Ovary (tissue), 10 donors: ENCODE measurements around the gene RABEPK. TPM values are rescaled to one million over a fixed set of nuclear protein-coding genes. Genes with fewer than 3 reads are reported as not detected.
A peak's percentile ranks its signal among the peaks of the same experiment; 100 is the strongest.

Source experiments
- DNase-seq, 5 donors: peaks; one replicate each; pipeline ENCODE4 v3.0.0-alpha.2; 2019 to 2020
- H3K27ac ChIP-seq, 2 donors: fragments of 200-600 bp; one replicate each; pipeline versions ENCODE4 v1.5.1 to v1.8.0; 2019 to 2022
- H3K27me3 ChIP-seq: fragments of 200-600 bp; one replicate; pipeline ENCODE4 v1.8.0; 2022
- H3K36me3 ChIP-seq: fragments of 200-600 bp; sonication (generic); one replicate; pipeline ENCODE4 v1.5.1; 2019
- H3K4me1 ChIP-seq: one replicate; pipeline ENCODE4 v1.8.1; 2013; ENCODE audit warnings: mild to moderate bottlenecking, moderate library complexity; ENCODE audit not compliant: insufficient read depth
- H3K4me3 ChIP-seq: fragments of 200-600 bp; sonication (generic); one replicate; pipeline ENCODE4 v1.5.1; 2017
- H3K9me3 ChIP-seq, 2 donors: fragments of 200-600 bp in 1 of 2; sonication (generic) in 1 of 2; one replicate each; pipeline versions ENCODE4 v1.5.1 to v1.8.1; 2013 to 2019; ENCODE audit warnings: mild to moderate bottlenecking in 1 of 2, moderate library complexity in 1 of 2
- CTCF ChIP-seq, 3 donors: fragments of 450-650 bp in 2 of 3; fragments of 200-600 bp in 1 of 3; IDR thresholded peaks; one replicate each; pipeline versions ENCODE4 v1.5.1 to v1.8.0; 2016 to 2022; ENCODE audit warnings: antibody characterized with exemption in 3 of 3, mild to moderate bottlenecking in 1 of 3
- EP300 ChIP-seq: sonication (generic); formaldehyde crosslinking; IDR thresholded peaks from one replicate; pipeline ENCODE4 v1.6.1; 2017; ENCODE audit warnings: antibody characterized with exemption
- POLR2A ChIP-seq: fragments of 450-650 bp; IDR thresholded peaks from one replicate; pipeline ENCODE4 v1.6.1; 2017; ENCODE audit warnings: antibody characterized with exemption, mild to moderate bottlenecking, moderate library complexity
- WGBS, 3 donors: extraction: QIAGEN DNeasy Blood & Tissue Kit in 1 of 3; methylation state at CpG; one replicate each; pipeline versions ENCODE4 v1.1.5 to v1.1.7; 2013 to 2017; 5-methylcytosine and 5-hydroxymethylcytosine counted together
- intact Hi-C, 4 donors: fragments of 100-400 bp; cut with DNase I; formaldehyde crosslinking; loops; one replicate each; pipeline versions ENCODE4 v1.11.0 to v1.15.1; 2022 to 2023
- long read RNA-seq, 3 donors: library from polyadenylated mRNA in 2 of 3; unstranded in 2 of 3; transcript quantifications; one replicate each; pipeline ENCODE4 v2.0.0 and lab custom pipeline, GENCODE V29; 2021 to 2026
- polyA plus RNA-seq, 2 donors: library from polyadenylated mRNA; stranded (reverse); fragments of 200-250 nt in 1 of 2; fragments of 350-450 nt in 1 of 2; fragmentation: Illumina TruSeq in 1 of 2; extraction: RNeasy Lipid Tissue Mini Kit (QIAGEN cat#74804) in 1 of 2; gene quantifications; one replicate each; pipeline ENCODE4 v1.2.3, GENCODE V29; 2013 to 2014
- total RNA-seq, 7 donors: library from RNA; depleted of rRNA in 2 of 7; stranded (reverse); fragments of >200 nt in 2 of 7; fragmentation: NEBNext Ultra II Directional in 3 of 7; extraction: Animal tissue kit (Norgen Biotek cat#: 25700) in 3 of 7; gene quantifications; one replicate each; pipeline versions ENCODE4 v1.1.0 to v1.2.4, GENCODE V29; 2016 to 2023
- donor health status: DM: no; HTN: no; CAD: no; lungs with moderate emphysema.
- donor health status: DM: no; HTN: no; CAD: no.
- donor health status: Bipolar disorder and iron deficiency.
- donor health status: DM: yes; HTN: yes; CAD: no.
- donor health status: DM: no; HTN: no; CAD: no.
- donor health status: DM: yes; HTN: yes; CAD: no.

RABEPK gene
- 10 to 100 TPM in 4 of 7 donors, 1 to 10 TPM in 3; 7.7 to 24.4 (median 13.8) TPM for total RNA-seq
- 10 to 100 TPM; 15.0 to 21.3 TPM for polyA plus RNA-seq
- long read RNA-seq, donor 1, transcript RABEPK-202 (8 exons, 1,504 nt), result minor isoform, 8 of 59 reads
- long read RNA-seq, donor 1, transcript RABEPK-204 (9 exons, 1,466 nt), result major isoform, 23 of 59 reads
- long read RNA-seq, donor 1, partial matches to known transcripts, result 9 of 59 reads
- long read RNA-seq, donor 1, other reads (novel, unspliced or antisense), result 16 of 59 reads
- long read RNA-seq, donor 2, transcript RABEPK-202 (8 exons, 1,504 nt), result major isoform, 6 of 652 reads
- long read RNA-seq, donor 2, partial matches to known transcripts, result 641 of 652 reads
- long read RNA-seq, donor 2, other reads (novel, unspliced or antisense), result 0 of 652 reads
- long read RNA-seq, donor 3, transcript RABEPK-204 (9 exons, 1,466 nt), result major isoform, 10 of 29 reads
- long read RNA-seq, donor 3, transcript RABEPK-202 (8 exons, 1,504 nt), result minor isoform, 8 of 29 reads
- long read RNA-seq, donor 3, partial matches to known transcripts, result 4 of 29 reads
- long read RNA-seq, donor 3, other reads (novel, unspliced or antisense), result 7 of 29 reads

- H3K27me3 ChIP-seq, result no peaks in the 10 kb centered on the region
- intact Hi-C loops, result no loop called here
- 0 to 1% (median 1%) methylated on average over 51 of the region's 51 CpGs for WGBS, 3 donors
Observed at GRCh38 chr9:125200216-125201047, at the start of gene RABEPK. Gene RABEPK, plus strand, starts transcription at chr9:125200542. Its CDS starts 2,472 bp downstream, at chr9:125203014.

GRCh38 chr9:125151730-125152129 lies 48.6 kb upstream of the RABEPK start:
- H3K27me3 ChIP-seq, result no peaks in the 10 kb centered on the region
- H3K27ac ChIP-seq, result no peak overlapping the region
- no peak overlapping the region for H3K4me3 ChIP-seq
- 88 to 91% (median 88%) methylated on average over 2 of the region's 2 CpGs for WGBS, 3 donors
- no peaks in the 10 kb centered on the region for H3K4me1 ChIP-seq
- DNase-seq, result no peak
- no peak for TF ChIP-seq CTCF (IDR thresholded peaks at IDR 0.05)
- no peak for TF ChIP-seq EP300
- TF ChIP-seq POLR2A, result no peak
- H3K36me3 ChIP-seq, result no peaks in the 10 kb centered on the region
- no peaks in the 10 kb centered on the region for H3K9me3 ChIP-seq
- intact Hi-C loops, result no loop called here

More at GRCh38 chr9:125200216-125201047, at the start of gene RABEPK:
- no peaks in the 10 kb centered on the region for H3K4me1 ChIP-seq
- TF ChIP-seq CTCF (IDR thresholded peaks at IDR 0.05) (no peak), POLR2A (peak; percentile 67), EP300 (peak; percentile 12)
- peak; percentile 92 to 95 (median 94) for DNase-seq
- H3K27ac ChIP-seq, result peak within 1 kb of the TSS; percentile 6 to 74
- no peaks in the 10 kb centered on the region for H3K9me3 ChIP-seq
- H3K4me3 ChIP-seq, result peak within 1 kb of the TSS; percentile 40
- no peaks in the 10 kb centered on the region for H3K36me3 ChIP-seq

- intact Hi-C loops, result no loop called here
- H3K36me3 ChIP-seq, result no peaks in the 10 kb centered on the region
- 88 to 94% (median 88%) methylated on average over 4 of the region's 4 CpGs for WGBS, 3 donors
- no peak overlapping the region for H3K4me3 ChIP-seq
- H3K27ac ChIP-seq, result no peak overlapping the region
- H3K9me3 ChIP-seq, result no peaks in the 10 kb centered on the region
- H3K27me3 ChIP-seq, result no peaks in the 10 kb centered on the region
- TF ChIP-seq POLR2A (no peak), EP300 (no peak), CTCF (IDR thresholded peaks at IDR 0.05) (no peak)
- no peak for DNase-seq
- H3K4me1 ChIP-seq, result no peaks in the 10 kb centered on the region
Observed at GRCh38 chr9:125153712-125154367, 46.5 kb upstream of the RABEPK start.

- Histone ChIP-seq H3K27me3 (no peaks in the 10 kb centered on the region), H3K4me3 (no peak overlapping the region), H3K36me3 (no peaks in the 10 kb centered on the region), H3K4me1 (peaks cover 3% of the 10 kb centered on the region), H3K9me3 (no peaks in the 10 kb centered on the region), H3K27ac (no peak overlapping the region)
- intact Hi-C loops, result no loop called here
- WGBS, 3 donors, result 95 to 100% (median 97%) methylated on average over 2 of the region's 2 CpGs
- TF ChIP-seq CTCF (IDR thresholded peaks at IDR 0.05) (no peak), EP300 (no peak), POLR2A (no peak)
- DNase-seq, result no peak
Observed at GRCh38 chr9:125156551-125156950, 43.8 kb upstream of the RABEPK start.
